Measurements from ENCODE around the gene DAGLA.

DNA sequence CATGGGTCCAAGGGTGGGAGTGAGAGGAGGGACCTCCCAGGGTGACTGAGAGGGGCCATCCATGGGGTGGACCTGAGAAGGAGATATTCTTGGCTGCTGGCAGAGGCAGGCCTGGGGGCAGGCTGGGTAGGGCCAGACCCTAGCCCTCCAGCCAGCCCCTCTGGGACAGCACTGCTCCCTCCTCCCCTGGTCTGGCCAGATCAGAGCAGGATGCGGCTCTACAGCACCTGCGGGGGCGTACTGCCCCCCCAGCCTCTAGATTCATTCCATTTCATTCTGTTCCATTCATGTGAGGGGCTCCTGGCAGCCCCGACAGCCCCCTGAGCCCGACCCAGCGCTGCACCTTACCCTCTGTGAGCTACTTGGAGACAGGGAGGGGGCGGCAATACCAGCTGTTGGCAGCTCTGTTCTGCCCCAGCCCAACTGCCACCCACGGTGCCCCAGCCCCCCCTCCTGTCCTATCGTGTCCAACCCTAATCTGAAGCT, 37.9 kb downstream of the DAGLA start:
- TF ChIP-seq CTCF (IDR thresholded peaks at IDR 0.05; ENCODE audit: low read length) (no peak), EZH2phosphoT487 (IDR thresholded peaks at IDR 0.05; ENCODE audit: low read length) (no peak)

Data from MM.1S (cell line).